Motor neuron (in vitro differentiated cells): ENCODE data around the gene DEGS2. TPM values are rescaled to one million over a fixed set of nuclear protein-coding genes. Genes with fewer than 3 reads are reported as not detected.
"Not testable (repeated sequence)": the region's sequence is repeated elsewhere in the genome, so short reads cannot be mapped to it uniquely, and the experiment has no call there.

Source experiments
- ATAC-seq, 8 experiments: fragments of 200-7000 bp; cut with Tn5 transposase; replicated peaks in 6 of 8; 2 replicates each; pipeline ENCODE4 v1.8.0; 2021; ENCODE audit warnings: mild to moderate bottlenecking in 8 of 8, moderate library complexity in 8 of 8
- H3K27ac ChIP-seq, 2 donors: fragments of 250-450 bp; sonication (Bioruptor Pico); 2 replicates each; pipeline ENCODE4 v1.9.0; 2021; ENCODE audit warnings: antibody characterized with exemption in 2 of 2, mild to moderate bottlenecking in 2 of 2, moderate library complexity in 1 of 2
- H3K4me1 ChIP-seq, 2 donors: fragments of 250-450 bp; sonication (Bioruptor Pico); replicated peaks in 1 of 2; 2 replicates each; pipeline ENCODE4 v1.6.1; 2021; ENCODE audit warnings: antibody characterized with exemption in 2 of 2, mild to moderate bottlenecking in 2 of 2, moderate library complexity in 1 of 2
- H3K4me3 ChIP-seq, 5 donors: fragments of 250-450 bp; sonication (Bioruptor Pico); 2 replicates each; pipeline ENCODE4 v1.9.0; 2021; ENCODE audit warnings: antibody characterized with exemption in 5 of 5, mild to moderate bottlenecking in 5 of 5, moderate library complexity in 4 of 5
- WGBS, 10 experiments: fragments of 450-650 bp; shearing (Covaris generic); methylation state at CpG; one replicate each; pipeline ENCODE4 v1.0.0; 2022; 5-methylcytosine and 5-hydroxymethylcytosine counted together
- in situ Hi-C, 9 experiments: fragments of 400-800 bp; cut with MboI; loops; one replicate each; pipeline ENCODE4 v1.15.0; 2021; ENCODE audit warnings: low sequenced_read_pairs in 9 of 9, low pct_unique_long_range_greater_than_20kb in 2 of 9; ENCODE audit not compliant: unreplicated experiment in 9 of 9
- total RNA-seq, 8 experiments: library from RNA; unstranded; fragments of 300-600 nt; gene quantifications; 2 replicates each; pipeline versions ENCODE4 v1.2.3 to v1.2.4, GENCODE V29; 2022

Gene DEGS2
- total RNA-seq = 1 to 10 TPM in 1 of 8 experiments, under 1 TPM in 7; 0.25 to 1.3 (median 0.65) TPM

- Histone ChIP-seq H3K4me3 (peak within 1 kb of the TSS; percentile 21 to 28 (median 21)), H3K27ac (no peak within 1 kb of the TSS), H3K4me1 (peaks cover 9% of the 10 kb centered on the region in 2 donors)
- in situ Hi-C loops = no loop called here
- ATAC-seq = peak; percentile 62 to 74 (median 69)
- 3 to 10% (median 4%) methylated on average over 5 to 8 of the region's 94 CpGs; no CpG with 5 or more reads in 7 of the 10 experiments for WGBS, 10 experiments
These were observed at the start of gene DEGS2 for GRCh38 chr14:100159094-100159864. DEGS2 (minus strand) TSS chr14:100159645; CDS start chr14:100159587, 58 bp downstream.

- in situ Hi-C loops, H3K4me3 ChIP-seq, H3K27ac ChIP-seq, H3K4me1 ChIP-seq: not testable (repeated sequence)
- WGBS, 10 experiments = 100% methylated on average over 2 to 4 of the region's 33 CpGs; no CpG with 5 or more reads in 8 of the 10 experiments
- ATAC-seq = peak in 1 of 8 experiments; percentile 14
These were observed 48.7 kb upstream of the DEGS2 start for GRCh38 chr14:100208136-100208535.

- ATAC-seq, H3K4me3 ChIP-seq, H3K4me1 ChIP-seq, H3K27ac ChIP-seq, in situ Hi-C loops: not testable (repeated sequence)
- WGBS, 10 experiments = 50 to 100% (median 97%) methylated on average over 1 to 7 of the region's 10 CpGs; no CpG with 5 or more reads in 2 of the 10 experiments
These were observed 48.1 kb upstream of the DEGS2 start for GRCh38 chr14:100207588-100207987.

GRCh38 chr14:100204835-100205167, 45.4 kb upstream of the DEGS2 start:
- 85 to 100% (median 100%) methylated on average over 1 to 5 of the region's 7 CpGs; no CpG with 5 or more reads in 4 of the 10 experiments for WGBS, 10 experiments
- H3K27ac ChIP-seq, in situ Hi-C loops: not testable (repeated sequence)

GRCh38 chr14:100203962-100204834, 44.8 kb upstream of the DEGS2 start:
- in situ Hi-C loops = no loop called here
- Histone ChIP-seq H3K4me3 (no peak overlapping the region), H3K27ac (no peak overlapping the region), H3K4me1 (no peaks in the 10 kb centered on the region)
- 13 to 100% (median 82%) methylated on average over 1 to 3 of the region's 4 CpGs; no CpG with 5 or more reads in 2 of the 10 experiments for WGBS, 10 experiments
- ATAC-seq = peak in 3 of 8 experiments; percentile 28 to 83 (median 31)

More at GRCh38 chr14:100204835-100205167, 45.4 kb upstream of the DEGS2 start:
- ATAC-seq, H3K4me1 ChIP-seq, H3K4me3 ChIP-seq: not testable (repeated sequence)

GRCh38 chr14:100203146-100203545, 43.7 kb upstream of the DEGS2 start:
- in situ Hi-C loops = no loop called here

GRCh38 chr14:100202712-100203111, 43.3 kb upstream of the DEGS2 start:
- in situ Hi-C loops = no loop called here
- H3K4me3 ChIP-seq = no peak overlapping the region
- WGBS, 10 experiments = 43 to 100% (median 77%) methylated on average over 1 to 4 of the region's 4 CpGs; no CpG with 5 or more reads in 4 of the 10 experiments

More at GRCh38 chr14:100203146-100203545, 43.7 kb upstream of the DEGS2 start:
- Histone ChIP-seq H3K4me1 (no peaks in the 10 kb centered on the region), H3K4me3 (no peak overlapping the region), H3K27ac (no peak overlapping the region)
- no peak for ATAC-seq
- WGBS, 10 experiments = 49 to 100% (median 85%) methylated on average over 1 to 4 of the region's 4 CpGs

GRCh38 chr14:100201701-100202100, 42.3 kb upstream of the DEGS2 start:
- H3K4me3 ChIP-seq = no peak overlapping the region
- in situ Hi-C loops = no loop called here
- no peaks in the 10 kb centered on the region for H3K4me1 ChIP-seq
- WGBS, 10 experiments = 68 to 100% (median 85%) methylated on average over 1 to 5 of the region's 5 CpGs; no CpG with 5 or more reads in 4 of the 10 experiments
- no peak for ATAC-seq
- H3K27ac ChIP-seq = no peak overlapping the region

More at GRCh38 chr14:100202712-100203111, 43.3 kb upstream of the DEGS2 start:
- Histone ChIP-seq H3K4me1 (no peaks in the 10 kb centered on the region), H3K27ac (no peak overlapping the region)
- ATAC-seq = no peak

- H3K4me3 ChIP-seq = no peak overlapping the region
- H3K27ac ChIP-seq = no peak overlapping the region
- no peak for ATAC-seq
- WGBS, 10 experiments = 17% methylated on average over 1 of the region's 3 CpGs; no CpG with 5 or more reads in 9 of the 10 experiments
- in situ Hi-C loops = no loop called here
- H3K4me1 ChIP-seq = no peaks in the 10 kb centered on the region
These were observed 40.9 kb upstream of the DEGS2 start for GRCh38 chr14:100200311-100200710.

GRCh38 chr14:100199240-100199860, 39.9 kb upstream of the DEGS2 start:
- H3K4me3 ChIP-seq = no peak overlapping the region
- 67 to 96% (median 80%) methylated on average over 1 to 6 of the region's 8 CpGs; no CpG with 5 or more reads in 1 of the 10 experiments for WGBS, 10 experiments
- no peaks in the 10 kb centered on the region for H3K4me1 ChIP-seq
- in situ Hi-C loops = loop anchor here in 1 of 9 experiments (25.0 kb wide), 1 partner anchor 212 kb away; no protein-coding TSS in a partner anchor
- H3K27ac ChIP-seq = no peak overlapping the region
- ATAC-seq = no peak

GRCh38 chr14:100193417-100194357, 34.2 kb upstream of the DEGS2 start:
- peaks cover 8 to 12% of the 10 kb centered on the region in 2 donors for H3K4me1 ChIP-seq
- H3K27ac ChIP-seq = peak overlapping the region; percentile 52 to 80
- ATAC-seq = no peak
- peak overlapping the region; percentile 29 to 41 (median 34) for H3K4me3 ChIP-seq
- WGBS, 10 experiments = 42 to 100% (median 45%) methylated on average over 2 of the region's 12 CpGs; no CpG with 5 or more reads in 7 of the 10 experiments
- in situ Hi-C loops = loop anchor here in 1 of 9 experiments (25.0 kb wide), 1 partner anchor 206 kb away; no protein-coding TSS in a partner anchor
